T-helper 1 cell treated with Interleukin-12 subunit alpha and Interleukin-12 subunit beta and Interleukin-4 antibody, amounts not matched to agents 30 μg/mL and 1 μg/mL, for 36 hours (primary cell): Measurements from ENCODE around the gene PCSK2.
A peak's percentile ranks its signal among the peaks of the same experiment; 100 is the strongest.

Experiments
- H3K27ac Mint-ChIP-seq: one replicate; pipeline ENCODE4 v1.8.0; 2021; ENCODE audit warnings: mild to moderate bottlenecking, mixed read lengths
- H3K27me3 Mint-ChIP-seq: one replicate; pipeline ENCODE4 v1.8.0; 2021; ENCODE audit warnings: low read depth, mixed read lengths
- H3K36me3 Mint-ChIP-seq: one replicate; pipeline ENCODE4 v1.8.0; 2021; ENCODE audit warnings: low read depth, mixed read lengths
- H3K4me1 Mint-ChIP-seq: one replicate; pipeline ENCODE4 v1.8.0; 2021; ENCODE audit warnings: low read depth, mixed read lengths
- H3K4me3 Mint-ChIP-seq: one replicate; pipeline ENCODE4 v1.8.0; 2021; ENCODE audit warnings: mild to moderate bottlenecking, moderate library complexity, mixed read lengths
- H3K9me3 Mint-ChIP-seq: one replicate; pipeline ENCODE4 v1.8.0; 2021; ENCODE audit warnings: mixed read lengths

Gene PCSK2

GRCh38 chr20:17494201-17494600, 267.4 kb downstream of the PCSK2 start:
- no peaks in the 10 kb centered on the region for H3K36me3 Mint-ChIP-seq
- H3K9me3 Mint-ChIP-seq, result no peaks in the 10 kb centered on the region
- peaks cover 16% of the 10 kb centered on the region for H3K27me3 Mint-ChIP-seq
- no peak overlapping the region for H3K4me3 Mint-ChIP-seq
- no peaks in the 10 kb centered on the region for H3K4me1 Mint-ChIP-seq
- H3K27ac Mint-ChIP-seq, result no peak overlapping the region

- Mint-ChIP-seq H3K9me3 (no peaks in the 10 kb centered on the region), H3K4me1 (no peaks in the 10 kb centered on the region), H3K4me3 (no peak overlapping the region), H3K27ac (no peak overlapping the region), H3K36me3 (no peaks in the 10 kb centered on the region), H3K27me3 (peaks cover 19% of the 10 kb centered on the region)
Measured at GRCh38 chr20:17495826-17496225, 269.0 kb downstream of the PCSK2 start.

- Mint-ChIP-seq H3K4me1 (peaks cover 13% of the 10 kb centered on the region), H3K4me3 (no peak overlapping the region), H3K9me3 (no peaks in the 10 kb centered on the region), H3K36me3 (peaks cover 4% of the 10 kb centered on the region), H3K27ac (no peak overlapping the region), H3K27me3 (peaks cover 14% of the 10 kb centered on the region)
Measured at GRCh38 chr20:17497821-17498580, 271.2 kb downstream of the PCSK2 start.

GRCh38 chr20:17498641-17499040, 271.8 kb downstream of the PCSK2 start:
- H3K4me3 Mint-ChIP-seq, result no peak overlapping the region

GRCh38 chr20:17499041-17499440, 272.2 kb downstream of the PCSK2 start:
- H3K27ac Mint-ChIP-seq, result no peak overlapping the region
- H3K9me3 Mint-ChIP-seq, result peaks cover 5% of the 10 kb centered on the region
- peaks cover 6% of the 10 kb centered on the region for H3K36me3 Mint-ChIP-seq
- peaks cover 11% of the 10 kb centered on the region for H3K27me3 Mint-ChIP-seq
- peaks cover 23% of the 10 kb centered on the region for H3K4me1 Mint-ChIP-seq
- H3K4me3 Mint-ChIP-seq, result no peak overlapping the region

More at GRCh38 chr20:17498641-17499040, 271.8 kb downstream of the PCSK2 start:
- Mint-ChIP-seq H3K9me3 (peaks cover 4% of the 10 kb centered on the region), H3K36me3 (peaks cover 5% of the 10 kb centered on the region), H3K27me3 (peaks cover 11% of the 10 kb centered on the region), H3K4me1 (peaks cover 19% of the 10 kb centered on the region), H3K27ac (no peak overlapping the region)

GRCh38 chr20:17500271-17500670, 273.4 kb downstream of the PCSK2 start:
- no peak overlapping the region for H3K27ac Mint-ChIP-seq
- peaks cover 32% of the 10 kb centered on the region for H3K4me1 Mint-ChIP-seq
- peaks cover 6% of the 10 kb centered on the region for H3K36me3 Mint-ChIP-seq
- peaks cover 5% of the 10 kb centered on the region for H3K9me3 Mint-ChIP-seq
- H3K4me3 Mint-ChIP-seq, result no peak overlapping the region
- peaks cover 11% of the 10 kb centered on the region for H3K27me3 Mint-ChIP-seq

- Mint-ChIP-seq H3K27me3 (peaks cover 11% of the 10 kb centered on the region), H3K27ac (no peak overlapping the region), H3K4me1 (peaks cover 38% of the 10 kb centered on the region), H3K4me3 (no peak overlapping the region), H3K9me3 (peaks cover 5% of the 10 kb centered on the region), H3K36me3 (peaks cover 6% of the 10 kb centered on the region)
Measured at GRCh38 chr20:17500826-17501225, 274.0 kb downstream of the PCSK2 start.

- Mint-ChIP-seq H3K4me1 (peaks cover 42% of the 10 kb centered on the region), H3K27me3 (peaks cover 11% of the 10 kb centered on the region), H3K9me3 (peaks cover 5% of the 10 kb centered on the region), H3K4me3 (no peak overlapping the region), H3K36me3 (peaks cover 6% of the 10 kb centered on the region), H3K27ac (no peak overlapping the region)
Measured at GRCh38 chr20:17501701-17502100, 274.9 kb downstream of the PCSK2 start.

- H3K27me3 Mint-ChIP-seq, result peaks cover 11% of the 10 kb centered on the region
- H3K4me1 Mint-ChIP-seq, result peaks cover 44% of the 10 kb centered on the region
- H3K27ac Mint-ChIP-seq, result peak overlapping the region; percentile 15
- H3K36me3 Mint-ChIP-seq, result peaks cover 6% of the 10 kb centered on the region
- H3K4me3 Mint-ChIP-seq, result no peak overlapping the region
- peaks cover 5% of the 10 kb centered on the region for H3K9me3 Mint-ChIP-seq
Measured at GRCh38 chr20:17502105-17502504, 275.3 kb downstream of the PCSK2 start.

GRCh38 chr20:17503301-17504065, 276.6 kb downstream of the PCSK2 start:
- peaks cover 51% of the 10 kb centered on the region for H3K4me1 Mint-ChIP-seq
- peaks cover 7% of the 10 kb centered on the region for H3K36me3 Mint-ChIP-seq
- H3K27me3 Mint-ChIP-seq, result peaks cover 5% of the 10 kb centered on the region
- H3K27ac Mint-ChIP-seq, result peak overlapping the region; percentile 86
- peak overlapping the region; percentile 79 for H3K4me3 Mint-ChIP-seq
- H3K9me3 Mint-ChIP-seq, result peaks cover 5% of the 10 kb centered on the region

GRCh38 chr20:17504066-17504897, 277.4 kb downstream of the PCSK2 start:
- Mint-ChIP-seq H3K4me1 (peaks cover 51% of the 10 kb centered on the region), H3K27me3 (peaks cover 3% of the 10 kb centered on the region), H3K9me3 (peaks cover 5% of the 10 kb centered on the region)

GRCh38 chr20:17504898-17505635, 278.2 kb downstream of the PCSK2 start:
- Mint-ChIP-seq H3K36me3 (peaks cover 7% of the 10 kb centered on the region), H3K27ac (peak overlapping the region; percentile 86), H3K9me3 (peaks cover 5% of the 10 kb centered on the region), H3K27me3 (peaks cover under 1% of the 10 kb centered on the region), H3K4me3 (peak overlapping the region; percentile 79), H3K4me1 (peaks cover 51% of the 10 kb centered on the region)

More at GRCh38 chr20:17504066-17504897, 277.4 kb downstream of the PCSK2 start:
- Mint-ChIP-seq H3K36me3 (peaks cover 7% of the 10 kb centered on the region), H3K4me3 (peak overlapping the region; percentile 79), H3K27ac (peak overlapping the region; percentile 86)

- Mint-ChIP-seq H3K4me3 (peak overlapping the region; percentile 79), H3K4me1 (peaks cover 52% of the 10 kb centered on the region), H3K36me3 (peaks cover 7% of the 10 kb centered on the region), H3K27ac (peak overlapping the region; percentile 86), H3K27me3 (no peaks in the 10 kb centered on the region), H3K9me3 (peaks cover 5% of the 10 kb centered on the region)
Measured at GRCh38 chr20:17505636-17506517, 279.0 kb downstream of the PCSK2 start.
